ENCODE results near the gene CDCA5.

Gene CDCA5

GRCh38 chr11:65083834-65084597 lies at the start of gene CDCA5, which contains the start of gene ZFPL1:
CDCA5 (minus strand) TSS chr11:65084040; CDS start chr11:65083978, 62 bp downstream.
ZFPL1 (plus strand) TSS chr11:65084222; CDS start chr11:65084699, 477 bp downstream.
- DNase-seq (ENCODE audit: low read depth in 1 of 2, low spot score in 1 of 2): peak; percentile 94 to 96

GRCh38 chr11:65132988-65133700 lies 49.3 kb upstream of the CDCA5 start:
- no peak for DNase-seq (ENCODE audit: low read depth in 1 of 2, low spot score in 1 of 2)

- no peak for DNase-seq (ENCODE audit: low read depth in 1 of 2, low spot score in 1 of 2)
Observed at GRCh38 chr11:65132238-65132987, 48.6 kb upstream of the CDCA5 start.

- no peak for DNase-seq (ENCODE audit: low read depth in 1 of 2, low spot score in 1 of 2)
Observed at GRCh38 chr11:65131895-65132237, 48.0 kb upstream of the CDCA5 start.

GRCh38 chr11:65131417-65131776 lies 47.6 kb upstream of the CDCA5 start:
- no peak for DNase-seq (ENCODE audit: low read depth in 1 of 2, low spot score in 1 of 2)

- DNase-seq (ENCODE audit: low read depth in 1 of 2, low spot score in 1 of 2): no peak
Observed at GRCh38 chr11:65130631-65131416, 47.0 kb upstream of the CDCA5 start.

- no peak for DNase-seq (ENCODE audit: low read depth in 1 of 2, low spot score in 1 of 2)
Observed at GRCh38 chr11:65129649-65130441, 46.0 kb upstream of the CDCA5 start.

GRCh38 chr11:65128182-65129145 lies 44.6 kb upstream of the CDCA5 start:
- DNase-seq (ENCODE audit: low read depth in 1 of 2, low spot score in 1 of 2): no peak

GRCh38 chr11:65127473-65128181 lies 43.8 kb upstream of the CDCA5 start:
- DNase-seq (ENCODE audit: low read depth in 1 of 2, low spot score in 1 of 2): no peak

GRCh38 chr11:65126624-65127274 lies 42.9 kb upstream of the CDCA5 start:
- no peak for DNase-seq (ENCODE audit: low read depth in 1 of 2, low spot score in 1 of 2)

GRCh38 chr11:65125197-65126056 lies 41.6 kb upstream of the CDCA5 start:
- no peak for DNase-seq (ENCODE audit: low read depth in 1 of 2, low spot score in 1 of 2)

- DNase-seq (ENCODE audit: low read depth in 1 of 2, low spot score in 1 of 2): no peak
Observed at GRCh38 chr11:65124480-65125196, 40.8 kb upstream of the CDCA5 start.

GRCh38 chr11:65121865-65122696 lies 38.2 kb upstream of the CDCA5 start, which contains the start of the genes FAU and MRPL49:
FAU (minus strand) TSS chr11:65122134; CDS start chr11:65121813, 321 bp downstream.
MRPL49 (plus strand) TSS chr11:65122321; CDS start chr11:65122347, 26 bp downstream.
- DNase-seq (ENCODE audit: low read depth in 1 of 2, low spot score in 1 of 2): peak; percentile 94 to 99

- no peak for DNase-seq (ENCODE audit: low read depth in 1 of 2, low spot score in 1 of 2)
Observed at GRCh38 chr11:65121447-65121864, 37.6 kb upstream of the CDCA5 start.

GRCh38 chr11:65120831-65121230 lies 37.0 kb upstream of the CDCA5 start:
- no peak for DNase-seq (ENCODE audit: low read depth in 1 of 2, low spot score in 1 of 2)

All from activated CD4-positive, alpha-beta T cell treated with anti-CD3 and anti-CD28 coated beads, Interleukin-2, amount 50 U/mL, for 24 hours (primary cell).